GM12874 (cell line): ENCODE results near the gene FRMPD4.

Experiments used
- CTCF ChIP-seq: IDR thresholded peaks from 2 replicates; pipeline ENCODE4 v1.5.1; 2011; ENCODE audit warnings: low read depth, mild to moderate bottlenecking, control low read depth, low read length, moderate library complexity; ENCODE audit not compliant: insufficient read depth

The FRMPD4 gene

GRCh38 chrX:12139934-12140611 lies 1.8 kb downstream of the FRMPD4 start:
- TF ChIP-seq CTCF, result no peak

GRCh38 chrX:12141511-12141910 lies 3.2 kb downstream of the FRMPD4 start:
- no peak for TF ChIP-seq CTCF

GRCh38 chrX:12142661-12143060 lies 4.4 kb downstream of the FRMPD4 start:
- TF ChIP-seq CTCF, result no peak

GRCh38 chrX:12145402-12145801 lies 7.1 kb downstream of the FRMPD4 start:
- no peak for TF ChIP-seq CTCF

GRCh38 chrX:12149670-12150407 lies 11.6 kb downstream of the FRMPD4 start:
- TF ChIP-seq CTCF, result no peak

- TF ChIP-seq CTCF, result no peak
Observed at GRCh38 chrX:12153317-12153716, 15.0 kb downstream of the FRMPD4 start.

GRCh38 chrX:12153741-12154140 lies 15.5 kb downstream of the FRMPD4 start:
- no peak for TF ChIP-seq CTCF
